NCI-H446 (cell line): ENCODE results near the gene TFF3.
"Not testable (repeated sequence)": the region's sequence is repeated elsewhere in the genome, so short reads cannot be mapped to it uniquely, and the experiment has no call there.

Experiments used
- DNase-seq, 2 experiments: peaks; one replicate each; lab custom pipeline; 2025; lab: John Stamatoyannopoulos, UW

Gene TFF3

GRCh38 chr21:42304556-42305454 lies 10.4 kb downstream of the TFF3 start:
- DNase-seq: no peak

- no peak for DNase-seq
Observed at GRCh38 chr21:42303443-42303842, 11.8 kb downstream of the TFF3 start.

DNA sequence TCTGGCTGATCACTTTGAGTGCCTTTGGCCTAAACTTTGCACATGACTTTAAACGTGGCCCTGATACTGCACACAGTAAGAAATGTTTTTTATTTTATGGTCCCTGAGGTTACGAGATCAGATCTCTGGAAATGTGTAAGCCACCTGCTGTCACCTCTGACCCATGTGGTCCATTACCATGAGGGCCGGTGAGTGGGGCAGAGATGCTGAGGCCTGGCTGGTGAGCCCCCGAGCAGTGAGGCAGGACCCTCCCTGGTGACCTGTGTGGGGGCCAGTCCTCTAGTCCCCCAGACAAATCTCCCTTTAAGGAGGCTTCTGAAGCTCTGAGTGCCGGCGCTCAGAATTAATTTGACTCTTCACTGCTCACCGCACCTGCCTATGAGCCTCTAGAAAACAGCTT lies 12.4 kb downstream of the TFF3 start:
- DNase-seq: no peak

- no peak for DNase-seq
Observed at GRCh38 chr21:42302076-42302650, 13.0 kb downstream of the TFF3 start.

DNA sequence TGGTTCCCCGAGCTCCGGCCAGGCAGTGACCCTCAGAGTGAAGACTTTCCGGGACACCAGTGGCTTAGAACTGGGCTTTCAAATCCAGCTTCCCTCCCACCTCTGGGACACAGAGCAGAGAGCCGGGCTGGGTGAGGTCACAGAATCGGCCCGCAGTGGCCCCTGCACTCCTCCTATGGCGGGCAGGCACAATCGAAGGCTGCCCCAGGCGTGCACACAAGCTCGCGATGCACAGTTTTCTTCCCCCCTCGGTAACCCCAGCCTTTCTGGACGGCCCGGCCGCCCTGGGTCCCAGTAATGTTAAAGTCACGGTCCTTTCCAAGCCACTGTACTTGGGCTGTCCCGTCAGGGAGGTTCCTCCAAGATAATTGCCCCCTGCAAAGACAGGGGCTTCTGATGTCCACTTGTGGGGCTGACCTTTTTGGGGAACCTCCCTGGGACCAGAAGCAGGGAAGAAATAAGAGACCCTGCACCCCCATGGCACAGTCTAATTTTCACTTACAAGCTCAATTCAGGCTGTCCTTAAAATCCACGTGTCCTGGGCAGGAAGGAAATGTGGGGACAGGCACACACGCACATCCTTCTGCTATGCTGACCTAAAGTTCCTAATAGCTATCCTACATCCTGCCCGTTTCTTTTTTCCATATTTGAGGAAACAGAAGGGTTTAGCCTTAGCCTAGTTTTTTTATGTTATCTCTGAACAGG lies 13.7 kb downstream of the TFF3 start:
- DNase-seq: no peak

DNA sequence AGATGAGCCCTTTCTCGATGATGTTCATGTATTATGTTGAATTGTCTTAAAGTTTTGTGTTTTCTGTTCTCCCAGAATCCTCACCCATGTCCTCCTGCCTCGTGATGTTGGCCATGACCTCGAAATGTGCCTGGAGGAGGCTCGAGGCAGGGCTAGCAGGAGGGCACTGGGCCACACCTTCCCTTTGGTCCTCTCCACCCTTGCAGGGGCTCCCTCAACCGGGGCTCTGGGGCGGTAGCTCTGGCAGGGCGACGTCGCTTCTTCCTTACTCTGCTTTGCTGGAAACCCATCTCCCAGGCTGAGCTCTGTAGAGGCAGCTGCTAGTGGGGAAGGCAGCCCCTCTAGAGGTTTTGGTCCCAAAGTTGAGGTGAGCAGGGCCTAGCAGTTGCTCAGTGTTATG lies 14.3 kb downstream of the TFF3 start:
- no peak for DNase-seq

DNA sequence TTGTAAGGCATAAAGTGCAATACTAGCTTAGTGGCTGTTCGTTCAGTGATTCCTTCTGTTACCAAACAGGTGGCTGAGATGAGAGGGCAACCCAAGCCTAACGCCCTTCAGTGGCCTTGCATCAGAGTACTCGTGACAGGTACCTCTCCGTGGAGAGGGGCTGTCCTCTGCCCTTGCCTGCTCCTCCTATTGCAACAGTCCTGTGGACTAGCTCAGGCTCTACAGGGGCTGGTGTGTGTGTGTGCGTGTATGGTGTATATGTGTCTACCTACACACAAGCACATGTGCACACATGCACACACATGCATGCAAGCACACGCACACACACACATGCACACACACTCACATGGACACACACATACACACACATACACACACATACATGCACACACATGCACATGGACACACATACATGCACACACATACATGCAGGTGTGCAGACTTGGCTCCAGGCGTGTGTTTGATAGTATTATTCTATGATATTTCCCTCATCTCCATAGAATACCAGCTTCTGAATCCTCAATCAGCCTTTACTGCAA lies 15.1 kb downstream of the TFF3 start:
- no peak for DNase-seq

- no peak for DNase-seq
Observed at GRCh38 chr21:42299324-42300044, 15.7 kb downstream of the TFF3 start.

DNA sequence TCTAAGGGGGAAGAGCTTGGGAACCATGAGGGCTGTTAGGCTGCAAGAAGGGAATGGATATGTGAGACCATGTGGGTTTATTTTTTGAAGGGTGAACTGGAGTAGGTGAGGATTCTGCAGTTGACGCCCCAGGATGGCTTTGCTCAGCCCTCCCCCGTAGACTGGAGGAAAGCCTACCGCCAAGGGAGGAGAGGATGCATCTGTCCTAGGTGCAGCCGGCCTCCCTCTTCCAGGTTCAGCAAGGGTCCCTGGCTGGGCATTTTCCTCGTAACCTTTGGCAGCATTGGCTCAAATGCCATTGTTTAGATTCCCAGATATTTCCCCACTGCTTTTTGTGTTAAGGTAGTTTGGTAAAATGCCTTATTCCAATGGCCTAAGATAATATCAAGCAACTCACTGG lies 16.6 kb downstream of the TFF3 start:
- no peak for DNase-seq

DNA sequence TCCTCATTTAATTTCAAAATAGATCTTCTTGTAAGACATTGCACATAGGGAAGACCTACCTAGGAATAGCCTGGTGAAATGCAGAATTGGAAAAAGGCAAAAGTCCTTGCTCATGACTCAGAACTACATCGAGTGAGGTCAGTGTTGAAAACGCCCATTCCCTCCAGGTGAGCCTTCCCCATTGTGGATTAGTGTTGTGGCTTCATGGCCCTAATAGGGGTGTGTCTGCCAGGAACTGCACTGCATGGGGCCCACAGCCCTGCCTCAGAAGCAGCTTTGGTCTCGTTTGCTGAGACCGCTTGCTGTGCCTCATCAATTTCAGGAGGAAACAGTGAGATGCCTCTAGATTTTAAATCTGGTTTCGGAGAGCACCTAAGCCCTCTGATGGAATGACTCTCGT lies 17.0 kb downstream of the TFF3 start:
- no peak for DNase-seq

GRCh38 chr21:42297377-42297776 lies 17.8 kb downstream of the TFF3 start:
- no peak for DNase-seq

DNA sequence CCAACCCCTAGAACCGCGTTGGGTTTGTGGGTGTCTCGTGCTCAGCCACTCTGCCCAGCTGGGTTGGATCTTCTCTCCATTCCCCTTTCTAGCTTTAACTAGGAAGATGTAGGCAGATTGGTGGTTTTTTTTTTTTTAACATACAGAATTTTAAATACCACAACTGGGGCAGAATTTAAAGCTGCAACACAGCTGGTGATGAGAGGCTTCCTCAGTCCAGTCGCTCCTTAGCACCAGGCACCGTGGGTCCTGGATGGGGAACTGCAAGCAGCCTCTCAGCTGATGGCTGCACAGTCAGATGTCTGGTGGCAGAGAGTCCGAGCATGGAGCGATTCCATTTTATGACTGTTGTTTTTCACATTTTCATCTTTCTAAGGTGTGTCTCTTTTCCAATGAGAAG lies 18.7 kb downstream of the TFF3 start:
- DNase-seq: no peak

GRCh38 chr21:42295845-42296244 lies 19.4 kb downstream of the TFF3 start:
- no peak for DNase-seq

GRCh38 chr21:42294273-42294880 lies 20.8 kb downstream of the TFF3 start:
- DNase-seq: no peak

- DNase-seq: no peak
Observed at GRCh38 chr21:42293649-42294272, 21.4 kb downstream of the TFF3 start.

- not testable (repeated sequence) for DNase-seq
Observed at GRCh38 chr21:42292563-42293142, 22.6 kb downstream of the TFF3 start.

DNA sequence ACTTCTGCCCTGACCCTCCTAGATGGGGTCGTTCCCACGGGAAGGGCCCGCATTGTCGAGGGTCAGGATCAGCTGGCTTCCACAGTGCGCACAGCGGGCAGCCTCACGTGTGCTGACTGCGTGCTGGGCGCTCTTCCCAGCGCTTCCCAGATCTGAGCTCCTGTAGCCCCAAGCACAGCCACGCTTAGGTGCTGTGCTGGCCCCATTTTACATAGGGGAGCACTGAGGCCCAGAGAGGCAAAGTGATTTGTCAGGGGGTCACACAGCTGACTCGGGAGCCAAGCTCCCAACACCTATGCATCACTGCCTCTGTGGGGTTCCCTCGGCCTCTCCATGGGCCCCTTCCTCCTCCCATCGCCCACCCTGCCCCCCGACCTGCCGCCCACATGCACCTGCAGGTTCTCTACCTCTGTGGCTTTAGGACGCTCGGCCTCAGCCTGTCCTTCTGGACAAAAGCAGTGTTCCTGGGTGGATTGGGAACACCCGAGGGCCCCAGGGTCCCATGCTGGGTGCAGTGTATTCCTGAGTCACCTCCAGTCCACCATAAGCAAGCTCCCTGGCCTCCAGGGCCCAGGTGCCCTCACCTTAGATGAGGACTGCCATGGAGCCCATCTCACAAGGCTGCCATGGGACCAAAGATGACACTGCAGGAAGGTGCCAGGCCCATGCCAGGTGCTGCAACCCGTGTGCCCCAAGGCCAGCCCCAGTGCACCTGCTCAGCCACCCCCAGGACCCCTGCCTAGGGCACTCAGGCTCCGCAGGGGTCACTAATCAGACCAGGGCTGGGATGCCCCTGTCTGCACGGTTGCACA lies 23.3 kb downstream of the TFF3 start:
- DNase-seq: no peak

GRCh38 chr21:42291003-42291750 lies 24.0 kb downstream of the TFF3 start:
- no peak for DNase-seq

- no peak for DNase-seq
Observed at GRCh38 chr21:42290505-42290904, 24.7 kb downstream of the TFF3 start.
